ENCODE measurements around the gene CFAP90.

Gene CFAP90

GRCh38 chr5:7852988-7853387, 2.1 kb upstream of the CFAP90 start:
- Mint-ChIP-seq H3K9me3 (peaks cover 21% of the 10 kb centered on the region), H3K4me3 (no peak overlapping the region), H3K4me1 (peaks cover 43% of the 10 kb centered on the region), H3K27me3 (ENCODE audit: low read depth, poor library complexity) (no peaks in the 10 kb centered on the region), H3K36me3 (ENCODE audit: low read depth) (peaks cover 25% of the 10 kb centered on the region), H3K27ac (peak overlapping the region; percentile 74)
- DNase-seq = no peak
- TF ChIP-seq CTCF (IDR thresholded peaks at IDR 0.05) = no peak

- Mint-ChIP-seq H3K4me1 (peaks cover 47% of the 10 kb centered on the region), H3K27me3 (ENCODE audit: low read depth, poor library complexity) (no peaks in the 10 kb centered on the region), H3K9me3 (peaks cover 21% of the 10 kb centered on the region), H3K36me3 (ENCODE audit: low read depth) (peaks cover 25% of the 10 kb centered on the region), H3K27ac (no peak overlapping the region), H3K4me3 (peak overlapping the region; percentile 88)
- DNase-seq = no peak
- TF ChIP-seq CTCF (IDR thresholded peaks at IDR 0.05) = no peak
Measured at GRCh38 chr5:7852542-7852941, 1.6 kb upstream of the CFAP90 start.

- H3K27ac Mint-ChIP-seq = no peak overlapping the region
Measured at GRCh38 chr5:7851617-7852289, 820 bp upstream of the CFAP90 start.

GRCh38 chr5:7851240-7851592, 283 bp upstream of the CFAP90 start:
- H3K4me3 Mint-ChIP-seq = peak overlapping the region; percentile 88
- peak overlapping the region; percentile 94 for H3K27ac Mint-ChIP-seq
- no peaks in the 10 kb centered on the region for H3K27me3 Mint-ChIP-seq (ENCODE audit: low read depth, poor library complexity)

More at GRCh38 chr5:7851617-7852289, 820 bp upstream of the CFAP90 start:
- Mint-ChIP-seq H3K4me1 (peaks cover 45% of the 10 kb centered on the region), H3K36me3 (ENCODE audit: low read depth) (peaks cover 24% of the 10 kb centered on the region), H3K9me3 (peaks cover 21% of the 10 kb centered on the region), H3K4me3 (peak overlapping the region; percentile 88), H3K27me3 (ENCODE audit: low read depth, poor library complexity) (no peaks in the 10 kb centered on the region)
- no peak for DNase-seq
- TF ChIP-seq CTCF (IDR thresholded peaks at IDR 0.05) = no peak

GRCh38 chr5:7849681-7850394, 1.1 kb downstream of the CFAP90 start:
- peaks cover 19% of the 10 kb centered on the region for H3K9me3 Mint-ChIP-seq
- H3K27me3 Mint-ChIP-seq (ENCODE audit: low read depth, poor library complexity) = peaks cover 5% of the 10 kb centered on the region
- peaks cover 48% of the 10 kb centered on the region for H3K4me1 Mint-ChIP-seq
- peak overlapping the region; percentile 48 for H3K27ac Mint-ChIP-seq
- no peak for TF ChIP-seq CTCF (IDR thresholded peaks at IDR 0.05)
- peak overlapping the region; percentile 88 for H3K4me3 Mint-ChIP-seq
- peaks cover 19% of the 10 kb centered on the region for H3K36me3 Mint-ChIP-seq (ENCODE audit: low read depth)
- DNase-seq = no peak

More at GRCh38 chr5:7851240-7851592, 283 bp upstream of the CFAP90 start:
- H3K4me1 Mint-ChIP-seq = peaks cover 42% of the 10 kb centered on the region
- H3K36me3 Mint-ChIP-seq (ENCODE audit: low read depth) = peaks cover 22% of the 10 kb centered on the region
- peaks cover 21% of the 10 kb centered on the region for H3K9me3 Mint-ChIP-seq
- no peak for TF ChIP-seq CTCF (IDR thresholded peaks at IDR 0.05)
- no peak for DNase-seq

Data from nephron progenitor cell (in vitro differentiated cells).